GM13976 (cell line): ENCODE results near the gene HNF4A.
A peak's percentile ranks its signal among the peaks of the same experiment; 100 is the strongest.

Experiments
- DNase-seq: peaks from one replicate; pipeline ENCODE4 v3.0.0; 2012; ENCODE audit warnings: low spot score
- CTCF ChIP-seq: IDR thresholded peaks from 2 replicates; pipeline ENCODE4 v1.5.1; 2012; ENCODE audit warnings: borderline replicate concordance, mild to moderate bottlenecking; ENCODE audit not compliant: insufficient read depth; ENCODE audit errors: extremely low read depth, missing control alignments, control extremely low read depth
- in situ Hi-C: fragments of 300-500 bp; cut with MboI; formaldehyde crosslinking; loops from one replicate; pipeline ENCODE4 v1.12.0; 2022; ENCODE audit warnings: low sequenced_read_pairs, mixed read lengths, inconsistent platforms; ENCODE audit not compliant: unreplicated experiment

HNF4A gene

GRCh38 chr20:44355498-44356352, at the start of gene HNF4A:
Gene HNF4A, plus strand, starts transcription at chr20:44355699. Its CDS starts 106 bp downstream, at chr20:44355805.
- in situ Hi-C loops = no loop called here
- DNase-seq = no peak
- no peak for TF ChIP-seq CTCF

GRCh38 chr20:44306927-44307326, 48.6 kb upstream of the HNF4A start:
- DNase-seq = no peak
- in situ Hi-C loops = no loop called here
- no peak for TF ChIP-seq CTCF

- TF ChIP-seq CTCF = no peak
- in situ Hi-C loops = loop anchor here (5.0 kb wide), 1 partner anchor 93 kb away; no protein-coding TSS in a partner anchor
- DNase-seq = no peak
Observed at GRCh38 chr20:44309763-44310663, 45.5 kb upstream of the HNF4A start.

GRCh38 chr20:44310664-44311639, 44.5 kb upstream of the HNF4A start, which contains the start of gene FITM2:
Gene FITM2, minus strand, starts transcription at chr20:44311202. Its CDS starts 54 bp downstream, at chr20:44311148.
- peak; percentile 95 for TF ChIP-seq CTCF
- peak; percentile 100 for DNase-seq
- in situ Hi-C loops = loop anchor here (5.0 kb wide), 1 partner anchor 94 kb away; no protein-coding TSS in a partner anchor

GRCh38 chr20:44314870-44315269, 40.6 kb upstream of the HNF4A start:
- in situ Hi-C loops = loop anchor here (5.0 kb wide), 1 partner anchor 98 kb away; no protein-coding TSS in a partner anchor
- no peak for TF ChIP-seq CTCF
- no peak for DNase-seq
